ENCODE results near the gene PCNP. TPM values are rescaled to one million over a fixed set of nuclear protein-coding genes. Genes with fewer than 3 reads are reported as not detected.

PCNP gene
- 37.9 to 97.8 TPM (median 73.0 TPM) in 3 replicates for polyA plus RNA-seq
- polyA plus RNA-seq (2011; ENCODE audit: low read depth): 64.6 TPM
- 49.7 and 100 TPM in 2 replicates for polyA plus RNA-seq (2011; cell fraction: cytosol; rRNA removed)
- polyA plus RNA-seq (2011; cell fraction: nucleus; rRNA removed): 39.3 and 55.4 TPM in 2 replicates
- polyA plus RNA-seq (2012; ENCODE audit: low replicate concordance): 93.2 and 142 TPM in 2 replicates
- 6.0 to 35.3 TPM (median 10.2 TPM) in 3 replicates for polyA minus RNA-seq
- polyA minus RNA-seq (2011; cell fraction: cytosol; rRNA and poly(A)+ RNA removed): 24.9 TPM
- polyA minus RNA-seq (2011; cell fraction: nucleus; rRNA and poly(A)+ RNA removed): 8.2 and 18.2 TPM in 2 replicates

GRCh38 chr3:101573449-101574387 lies at the start of gene PCNP:
PCNP (plus strand) TSS chr3:101574180; CDS start chr3:101574216, 36 bp downstream.
- dilution Hi-C loops (cut with MboI; ENCODE audit: extremely low pct_ligation_motif_present, low sequenced_read_pairs): no loop called here
- Histone ChIP-seq H3K4me3 (ENCODE audit: control insufficient read depth in 2 of 3, extremely low read depth in 1 of 3, insufficient read depth in 2 of 3, low read depth in 1 of 3, low read length in 3 of 3) (peak within 1 kb of the TSS; percentile 79 to 98 (median 97)), H3K4me2 (ENCODE audit: control insufficient read depth, extremely low read depth, insufficient read depth, low read depth, low read length) (peak within 1 kb of the TSS; percentile 95), H3K9me3 (ENCODE audit: control insufficient read depth, low read depth, low read length) (no peaks in the 10 kb centered on the region), H3K9me1 (ENCODE audit: control insufficient read depth, extremely low read depth, insufficient read depth, low read length) (no peaks in the 10 kb centered on the region), H3K9ac (ENCODE audit: control insufficient read depth, extremely low read depth, insufficient read depth, low read length) (peak within 1 kb of the TSS; percentile 98), H3K27me3 (ENCODE audit: control insufficient read depth, extremely low read depth, insufficient read depth, low read length) (no peaks in the 10 kb centered on the region), H2AFZ (ENCODE audit: control insufficient read depth, low read length) (peak within 1 kb of the TSS; percentile 87), H3K79me2 (ENCODE audit: control insufficient read depth, insufficient read depth, low read length) (peaks cover 43% of the 10 kb centered on the region), H3K27ac (ENCODE audit: control insufficient read depth, insufficient read depth, low read length) (peak within 1 kb of the TSS; percentile 98), H4K20me1 (ENCODE audit: control insufficient read depth, extremely low read depth, insufficient read depth, low read length) (no peaks in the 10 kb centered on the region), H3K36me3 (ENCODE audit: control insufficient read depth in 2 of 2, extremely low read depth in 1 of 2, insufficient read depth in 2 of 2, low read length in 2 of 2) (no peaks in the 10 kb centered on the region), H3K4me1 (ENCODE audit: control insufficient read depth, extremely low read depth, insufficient read depth, low read length) (peaks cover 13% of the 10 kb centered on the region)
- FAIRE-seq (peak; percentile 88), DNase-seq (ENCODE audit: low read depth, low spot score) (peak; percentile 77)
- TF ChIP-seq EZH2 (IDR thresholded peaks at IDR 0.05; ENCODE audit: low read length) (no peak), CTCF (optimal IDR thresholded peaks at IDR 0.05 in 1 of 3, IDR thresholded peaks at IDR 0.05 in 1 of 3, conservative IDR thresholded peaks at IDR 0.05 in 1 of 3; ENCODE audit: extremely low read depth in 1 of 3, insufficient read depth in 2 of 3, low read length in 3 of 3) (peak; percentile 50 to 91 (median 65))

DNA sequence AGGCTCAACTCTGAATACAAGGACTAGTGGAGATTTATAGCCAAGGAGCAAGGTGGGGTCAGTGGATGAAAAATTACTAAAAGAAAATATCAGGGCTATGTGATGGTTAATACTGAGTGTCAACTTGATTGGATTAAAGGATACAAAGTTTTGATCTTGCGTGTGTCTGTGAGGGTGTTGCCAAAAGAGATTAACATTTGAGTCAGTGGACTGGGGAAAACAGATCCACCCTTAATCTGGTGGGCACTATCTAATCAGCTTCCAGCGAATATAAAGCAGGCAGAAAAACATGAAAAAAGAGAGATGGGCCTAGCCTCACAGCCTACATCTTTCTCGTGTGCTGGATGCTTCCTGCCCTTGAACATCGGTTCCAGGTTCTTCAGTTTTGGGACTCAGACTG lies 46.5 kb upstream of the PCNP start:
- dilution Hi-C loops (cut with MboI; ENCODE audit: extremely low pct_ligation_motif_present, low sequenced_read_pairs): no loop called here
- no peak overlapping the region for H3K27ac ChIP-seq (ENCODE audit: control insufficient read depth, insufficient read depth, low read length)
- H3K79me2 ChIP-seq (ENCODE audit: control insufficient read depth, insufficient read depth, low read length): no peaks in the 10 kb centered on the region
- H3K4me1 ChIP-seq (ENCODE audit: control insufficient read depth, extremely low read depth, insufficient read depth, low read length): peaks cover 4% of the 10 kb centered on the region
- DNase-seq (ENCODE audit: low read depth, low spot score) (no peak), FAIRE-seq (no peak)
- H3K9ac ChIP-seq (ENCODE audit: control insufficient read depth, extremely low read depth, insufficient read depth, low read length): no peak overlapping the region
- no peak overlapping the region for H2AFZ ChIP-seq (ENCODE audit: control insufficient read depth, low read length)
- no peaks in the 10 kb centered on the region for H3K9me1 ChIP-seq (ENCODE audit: control insufficient read depth, extremely low read depth, insufficient read depth, low read length)
- no peaks in the 10 kb centered on the region for H3K36me3 ChIP-seq (ENCODE audit: control insufficient read depth in 2 of 2, extremely low read depth in 1 of 2, insufficient read depth in 2 of 2, low read length in 2 of 2)
- H3K4me2 ChIP-seq (ENCODE audit: control insufficient read depth, extremely low read depth, insufficient read depth, low read depth, low read length): no peak overlapping the region
- no peaks in the 10 kb centered on the region for H3K9me3 ChIP-seq (ENCODE audit: control insufficient read depth, low read depth, low read length)
- TF ChIP-seq EZH2 (IDR thresholded peaks at IDR 0.05; ENCODE audit: low read length) (no peak), CTCF (optimal IDR thresholded peaks at IDR 0.05 in 1 of 3, IDR thresholded peaks at IDR 0.05 in 1 of 3, conservative IDR thresholded peaks at IDR 0.05 in 1 of 3; ENCODE audit: extremely low read depth in 1 of 3, insufficient read depth in 2 of 3, low read length in 3 of 3) (no peak)
- no peak overlapping the region for H3K4me3 ChIP-seq (ENCODE audit: control insufficient read depth in 2 of 3, extremely low read depth in 1 of 3, insufficient read depth in 2 of 3, low read depth in 1 of 3, low read length in 3 of 3)
- no peaks in the 10 kb centered on the region for H4K20me1 ChIP-seq (ENCODE audit: control insufficient read depth, extremely low read depth, insufficient read depth, low read length)
- no peaks in the 10 kb centered on the region for H3K27me3 ChIP-seq (ENCODE audit: control insufficient read depth, extremely low read depth, insufficient read depth, low read length)

All from keratinocyte (primary cell).